ENCODE measurements around the gene LYZL1. TPM values are rescaled to one million over a fixed set of nuclear protein-coding genes. Genes with fewer than 3 reads are reported as not detected.

LYZL1 gene
- total RNA-seq, 1 donor from 2014 or later: not detected

- intact Hi-C loops (cut with micrococcal nuclease): no loop called here
- Histone ChIP-seq H3K4me3 (no peak overlapping the region), H3K9me3 (replicated peaks) (no peaks in the 10 kb centered on the region), H3K27ac (replicated peaks) (no peak overlapping the region), H3K36me3 (no peaks in the 10 kb centered on the region), H3K4me1 (no peaks in the 10 kb centered on the region), H3K27me3 (ENCODE audit: low read depth) (no peaks in the 10 kb centered on the region)
- DNase-seq: no peak
- no peak for TF ChIP-seq CTCF (IDR thresholded peaks at IDR 0.05; ENCODE audit: borderline replicate concordance)
Observed at GRCh38 chr10:29265210-29265768, 23.6 kb upstream of the LYZL1 start.

GRCh38 chr10:29266641-29267040 lies 22.2 kb upstream of the LYZL1 start:
- Histone ChIP-seq H3K27ac (replicated peaks) (no peak overlapping the region), H3K4me1 (no peaks in the 10 kb centered on the region), H3K4me3 (no peak overlapping the region), H3K36me3 (no peaks in the 10 kb centered on the region), H3K9me3 (replicated peaks) (peaks cover 9% of the 10 kb centered on the region), H3K27me3 (ENCODE audit: low read depth) (no peaks in the 10 kb centered on the region)
- no peak for DNase-seq
- intact Hi-C loops (cut with micrococcal nuclease): no loop called here
- TF ChIP-seq CTCF (IDR thresholded peaks at IDR 0.05; ENCODE audit: borderline replicate concordance): no peak

- no peak for TF ChIP-seq CTCF (IDR thresholded peaks at IDR 0.05; ENCODE audit: borderline replicate concordance)
- H3K4me3 ChIP-seq: no peak overlapping the region
- DNase-seq: no peak
- H3K27me3 ChIP-seq (ENCODE audit: low read depth): no peaks in the 10 kb centered on the region
- intact Hi-C loops (cut with micrococcal nuclease): no loop called here
- peaks cover 9% of the 10 kb centered on the region for H3K9me3 ChIP-seq (replicated peaks)
- H3K4me1 ChIP-seq: no peaks in the 10 kb centered on the region
- no peaks in the 10 kb centered on the region for H3K36me3 ChIP-seq
- H3K27ac ChIP-seq (replicated peaks): no peak overlapping the region
Observed at GRCh38 chr10:29268011-29268410, 20.9 kb upstream of the LYZL1 start.

- Histone ChIP-seq H3K4me3 (no peak overlapping the region), H3K27me3 (ENCODE audit: low read depth) (no peaks in the 10 kb centered on the region), H3K27ac (replicated peaks) (no peak overlapping the region), H3K4me1 (no peaks in the 10 kb centered on the region), H3K9me3 (replicated peaks) (peaks cover 9% of the 10 kb centered on the region), H3K36me3 (no peaks in the 10 kb centered on the region)
- no peak for DNase-seq
- TF ChIP-seq CTCF (IDR thresholded peaks at IDR 0.05; ENCODE audit: borderline replicate concordance): no peak
- intact Hi-C loops (cut with micrococcal nuclease): no loop called here
Observed at GRCh38 chr10:29269486-29269885, 19.4 kb upstream of the LYZL1 start.

GRCh38 chr10:29270883-29271282 lies 18.0 kb upstream of the LYZL1 start:
- Histone ChIP-seq H3K9me3 (replicated peaks) (peaks cover 9% of the 10 kb centered on the region), H3K27me3 (ENCODE audit: low read depth) (no peaks in the 10 kb centered on the region)

More at GRCh38 chr10:29270883-29271282, 18.0 kb upstream of the LYZL1 start:
- no peaks in the 10 kb centered on the region for H3K4me1 ChIP-seq
- TF ChIP-seq CTCF (IDR thresholded peaks at IDR 0.05; ENCODE audit: borderline replicate concordance): no peak
- no peak overlapping the region for H3K4me3 ChIP-seq
- H3K27ac ChIP-seq (replicated peaks): no peak overlapping the region
- H3K36me3 ChIP-seq: no peaks in the 10 kb centered on the region
- intact Hi-C loops (cut with micrococcal nuclease): no loop called here
- DNase-seq: no peak

Measured in left ventricle myocardium inferior (tissue), 1 donor.